Activated CD4-positive, alpha-beta memory T cell treated with anti-CD3 and anti-CD28 coated beads for 36 hours (primary cell): Measurements from ENCODE around the gene ITGA8. TPM values are rescaled to one million over a fixed set of nuclear protein-coding genes. Genes with fewer than 3 reads are reported as not detected.
"Not testable (repeated sequence)": the region's sequence is repeated elsewhere in the genome, so short reads cannot be mapped to it uniquely, and the experiment has no call there.

Experiments used
- CTCF ChIA-PET: fragments of 350-600 bp; sonication (Branson Sonifier 250); formaldehyde crosslinking; loops from one replicate; lab custom pipeline; 2021; ENCODE audit warnings: antibody characterized with exemption, inconsistent platforms; lab: Charles Lee
- POLR2A ChIA-PET: fragments of 350-600 bp; sonication (Branson Sonifier 250); formaldehyde crosslinking; loops from one replicate; lab custom pipeline; 2021; ENCODE audit warnings: antibody characterized with exemption; lab: Charles Lee
- DNase-seq: peaks from one replicate; pipeline ENCODE4 v3.0.0-alpha.2; 2020
- H3K27ac Mint-ChIP-seq: one replicate; pipeline ENCODE4 v1.8.0; 2021; ENCODE audit warnings: mixed read lengths
- H3K27me3 Mint-ChIP-seq: one replicate; pipeline ENCODE4 v1.8.0; 2021; ENCODE audit warnings: mixed read lengths
- H3K36me3 Mint-ChIP-seq: one replicate; pipeline ENCODE4 v1.8.0; 2021; ENCODE audit warnings: mixed read lengths
- H3K4me1 Mint-ChIP-seq: one replicate; pipeline ENCODE4 v1.8.0; 2021; ENCODE audit warnings: low read depth, mixed read lengths
- H3K4me3 Mint-ChIP-seq: one replicate; pipeline ENCODE4 v1.8.0; 2021; ENCODE audit warnings: mild to moderate bottlenecking, mixed read lengths
- H3K9me3 Mint-ChIP-seq: one replicate; pipeline ENCODE4 v1.8.0; 2021; ENCODE audit warnings: mixed read lengths
- intact Hi-C: fragments of 100-400 bp; cut with micrococcal nuclease; formaldehyde crosslinking; loops from one replicate; pipeline ENCODE4 v1.15.1; 2023
- total RNA-seq, 2 experiments: library from RNA; stranded (reverse); gene quantifications; one replicate each; pipeline ENCODE4 v1.2.3, GENCODE V29; 2021

Gene ITGA8
- total RNA-seq, 2 experiments from 2014 or later: not detected

DNA sequence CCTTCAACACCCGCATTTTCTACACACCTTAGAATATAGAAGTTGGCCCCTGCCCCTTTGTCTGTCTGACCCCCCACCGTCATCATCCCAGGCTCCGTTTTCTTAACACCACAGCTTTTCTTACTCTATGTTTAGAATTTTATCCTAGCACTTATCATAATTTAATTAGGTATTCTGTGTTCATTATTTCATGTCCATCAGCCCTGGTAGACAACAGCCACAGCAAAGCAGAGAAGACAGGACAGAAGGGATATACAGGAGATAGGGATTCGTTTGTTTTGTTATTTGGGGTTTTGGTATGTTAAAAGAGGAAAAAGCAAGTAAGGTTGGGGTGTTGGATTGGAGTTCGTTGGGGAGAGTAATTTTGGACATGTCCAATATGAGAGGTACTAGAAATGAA is 48.8 kb downstream of the ITGA8 start:
- Mint-ChIP-seq H3K4me3 (no peak overlapping the region), H3K4me1 (no peaks in the 10 kb centered on the region), H3K27me3 (peaks cover 5% of the 10 kb centered on the region), H3K9me3 (no peaks in the 10 kb centered on the region), H3K27ac (no peak overlapping the region), H3K36me3 (no peaks in the 10 kb centered on the region)
- intact Hi-C loops: no loop called here
- ChIA-PET CTCF (no interaction called here), POLR2A (no interaction called here)
- DNase-seq: no peak

DNA sequence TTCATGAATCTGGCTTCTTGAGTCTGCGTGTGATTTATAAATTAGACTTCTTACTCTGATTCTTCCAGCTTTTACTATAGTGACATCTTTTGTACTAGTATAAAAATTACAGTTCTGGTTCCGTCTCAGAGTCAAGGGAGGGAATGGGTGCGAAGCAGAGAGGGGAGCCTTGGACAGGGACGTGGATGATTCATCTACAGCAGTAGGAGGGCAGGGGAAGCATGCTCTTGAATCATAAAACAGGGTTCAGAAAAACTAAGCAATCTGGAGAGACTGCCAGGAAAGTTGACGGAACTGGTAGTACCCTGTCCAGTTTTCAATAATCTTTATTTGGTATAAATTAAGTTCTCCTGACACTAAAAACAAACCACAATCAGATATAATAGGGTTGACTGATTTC is 58.1 kb downstream of the ITGA8 start:
- no peak for DNase-seq
- no peak overlapping the region for H3K4me3 Mint-ChIP-seq
- no peaks in the 10 kb centered on the region for H3K9me3 Mint-ChIP-seq
- ChIA-PET POLR2A (no interaction called here), CTCF (no interaction called here)
- peaks cover 2% of the 10 kb centered on the region for H3K27me3 Mint-ChIP-seq
- intact Hi-C loops: no loop called here
- H3K36me3 Mint-ChIP-seq: no peaks in the 10 kb centered on the region
- H3K4me1 Mint-ChIP-seq: no peaks in the 10 kb centered on the region
- no peak overlapping the region for H3K27ac Mint-ChIP-seq

DNA sequence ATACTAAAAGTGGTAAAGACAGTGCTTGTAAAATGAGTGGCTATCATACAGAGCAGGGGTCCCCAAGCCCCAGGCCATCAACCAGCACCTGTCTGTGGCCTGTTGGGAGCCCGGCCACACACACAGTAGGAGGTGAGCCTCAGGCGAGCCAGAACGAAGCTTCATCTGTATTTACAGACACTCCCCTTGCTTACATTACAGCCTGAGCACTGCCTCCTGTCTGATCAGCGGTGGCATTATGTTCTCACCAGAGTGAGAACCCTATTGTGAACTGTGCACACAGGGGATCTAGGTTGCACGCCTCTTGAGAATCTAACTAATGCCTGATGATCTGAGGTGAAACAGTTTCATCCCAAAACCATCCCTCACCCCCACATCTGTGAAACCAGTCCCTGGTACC is 58.7 kb downstream of the ITGA8 start:
- no peak overlapping the region for H3K27ac Mint-ChIP-seq
- CTCF ChIA-PET: no interaction called here
- intact Hi-C loops: no loop called here
- no peaks in the 10 kb centered on the region for H3K36me3 Mint-ChIP-seq
- H3K4me3 Mint-ChIP-seq: no peak overlapping the region
- H3K9me3 Mint-ChIP-seq: no peaks in the 10 kb centered on the region
- peaks cover 2% of the 10 kb centered on the region for H3K27me3 Mint-ChIP-seq
- no peak for DNase-seq
- POLR2A ChIA-PET: no interaction called here
- H3K4me1 Mint-ChIP-seq: no peaks in the 10 kb centered on the region

DNA sequence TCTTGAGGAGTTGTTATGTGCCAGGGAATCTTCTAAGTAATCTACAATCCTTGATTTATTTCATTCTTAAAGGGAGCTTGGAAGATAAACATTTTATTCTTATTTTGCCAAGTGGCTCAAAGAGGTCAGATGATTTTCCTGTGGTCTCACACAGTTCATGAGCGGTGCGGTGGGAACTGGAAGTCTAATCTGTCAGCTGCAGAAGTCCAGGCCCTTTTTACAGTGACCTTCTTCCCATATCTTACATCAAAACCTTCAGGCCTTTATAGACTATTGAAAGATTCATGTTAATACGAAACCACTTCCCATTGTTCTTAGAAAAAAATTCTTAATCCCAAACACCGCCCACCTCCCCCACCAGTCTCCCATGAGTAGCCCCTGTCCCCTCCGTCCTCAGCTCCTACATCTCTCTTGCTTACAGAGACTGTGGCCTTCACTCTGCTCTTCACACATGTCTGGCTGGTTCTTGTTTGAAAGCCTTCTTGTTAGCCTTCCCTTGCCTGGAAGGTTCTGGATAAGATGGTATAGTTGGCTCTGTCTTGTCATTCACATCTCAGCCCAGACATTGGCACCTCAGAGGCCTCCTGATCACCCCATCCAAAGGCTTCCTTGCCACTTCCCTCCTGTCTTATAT is 61.5 kb downstream of the ITGA8 start:
- intact Hi-C loops: no loop called here
- Mint-ChIP-seq H3K27me3 (peaks cover 4% of the 10 kb centered on the region), H3K9me3 (no peaks in the 10 kb centered on the region), H3K36me3 (no peaks in the 10 kb centered on the region), H3K4me1 (no peaks in the 10 kb centered on the region), H3K4me3 (no peak overlapping the region), H3K27ac (no peak overlapping the region)
- no peak for DNase-seq
- POLR2A ChIA-PET: no interaction called here
- CTCF ChIA-PET: no interaction called here

DNA sequence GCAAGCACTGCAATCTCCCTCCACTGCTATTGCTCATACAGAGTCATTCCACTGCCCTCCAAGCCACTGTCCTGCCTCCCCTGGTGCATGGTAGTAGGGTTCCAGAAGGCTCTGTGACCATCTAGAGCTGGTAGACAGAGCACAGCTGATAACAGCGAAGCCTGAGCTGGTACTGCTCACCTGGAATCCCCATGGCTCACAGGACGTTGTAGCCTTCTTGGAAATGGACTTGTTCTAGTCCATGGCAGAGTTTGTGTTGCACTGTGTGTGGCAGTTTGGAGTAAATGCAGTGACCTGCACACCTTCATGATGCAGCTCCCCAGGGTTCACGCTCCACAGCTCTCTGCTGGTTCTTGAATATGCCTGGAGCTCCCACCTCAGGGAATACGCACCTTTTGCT is 67.0 kb downstream of the ITGA8 start:
- peaks cover 4% of the 10 kb centered on the region for H3K27me3 Mint-ChIP-seq
- no peaks in the 10 kb centered on the region for H3K9me3 Mint-ChIP-seq
- ChIA-PET POLR2A (no interaction called here), CTCF (no interaction called here)
- H3K27ac Mint-ChIP-seq: no peak overlapping the region
- intact Hi-C loops: no loop called here
- no peaks in the 10 kb centered on the region for H3K4me1 Mint-ChIP-seq
- no peak for DNase-seq
- no peaks in the 10 kb centered on the region for H3K36me3 Mint-ChIP-seq
- H3K4me3 Mint-ChIP-seq: no peak overlapping the region

DNA sequence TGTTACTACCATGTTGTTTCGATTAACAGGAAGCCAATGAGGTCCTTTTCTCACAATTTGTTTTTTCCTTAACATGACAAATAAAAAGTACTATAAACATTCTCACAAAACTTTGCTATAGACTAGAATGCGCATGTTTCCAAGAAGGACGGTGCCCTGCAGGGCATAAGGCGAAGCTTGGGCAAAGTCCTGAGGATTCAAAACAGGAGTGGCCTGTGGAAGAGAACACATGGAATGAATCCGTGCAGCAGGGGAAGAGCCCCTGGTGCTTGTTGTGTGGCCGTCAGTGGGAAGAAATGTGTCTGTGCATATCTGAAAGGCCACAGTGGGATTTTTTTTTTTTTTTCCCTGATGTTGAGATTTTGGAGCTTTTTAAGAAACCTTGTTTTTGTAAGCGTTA is 67.6 kb downstream of the ITGA8 start:
- ChIA-PET POLR2A (no interaction called here), CTCF (no interaction called here)
- Mint-ChIP-seq H3K4me1 (no peaks in the 10 kb centered on the region), H3K27me3 (peaks cover 4% of the 10 kb centered on the region), H3K9me3 (no peaks in the 10 kb centered on the region), H3K4me3 (no peak overlapping the region), H3K27ac (no peak overlapping the region), H3K36me3 (no peaks in the 10 kb centered on the region)
- intact Hi-C loops: no loop called here
- DNase-seq: no peak

DNA sequence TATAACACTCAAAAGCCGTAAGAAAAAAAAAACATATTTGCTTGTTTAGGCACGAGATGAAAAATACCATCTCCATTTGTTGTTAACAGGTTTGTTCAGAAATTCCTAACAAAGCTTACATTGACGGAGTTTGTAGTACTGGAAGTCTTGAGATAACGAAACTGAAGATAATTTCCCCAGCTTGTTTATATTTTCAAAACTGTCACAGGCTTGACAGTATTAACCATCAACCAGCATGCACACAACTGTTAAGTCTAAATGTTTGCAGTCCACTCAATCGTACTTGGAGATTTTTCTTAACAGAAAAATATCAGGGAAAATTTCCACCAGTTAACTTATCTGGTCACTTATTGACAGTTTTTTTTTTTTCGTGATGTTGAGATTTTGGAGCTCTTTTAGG is 68.5 kb downstream of the ITGA8 start:
- Mint-ChIP-seq H3K9me3 (no peaks in the 10 kb centered on the region), H3K4me1 (no peaks in the 10 kb centered on the region)

DNA sequence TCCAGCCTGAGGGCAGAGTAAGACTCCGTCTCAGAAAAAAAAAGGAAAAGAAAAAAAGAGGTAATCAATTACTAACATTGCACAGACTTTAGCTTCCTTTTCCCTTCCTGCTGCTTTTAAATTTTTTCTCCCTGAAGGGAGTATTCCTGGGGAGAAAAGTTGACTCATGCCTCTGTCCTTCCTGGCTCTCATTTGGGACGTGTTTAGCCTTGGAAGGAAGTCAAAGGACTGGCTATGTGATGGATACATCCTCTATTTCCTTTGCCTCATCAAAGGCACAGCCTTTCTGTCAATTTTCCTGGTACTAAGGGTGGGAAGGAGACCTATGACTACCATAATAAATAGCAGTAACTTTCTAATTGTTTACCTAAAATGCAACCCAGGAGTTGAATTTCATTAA is 77.6 kb downstream of the ITGA8 start:
- intact Hi-C loops: no loop called here
- no peak overlapping the region for H3K27ac Mint-ChIP-seq
- no peak for DNase-seq
- no peaks in the 10 kb centered on the region for H3K9me3 Mint-ChIP-seq
- POLR2A ChIA-PET: no interaction called here
- no peaks in the 10 kb centered on the region for H3K4me1 Mint-ChIP-seq
- CTCF ChIA-PET: interaction anchor here (0.6 kb wide), 1 partner anchor 214 kb away, joined by 3 read pairs; no protein-coding TSS in a partner anchor
- peaks cover 6% of the 10 kb centered on the region for H3K27me3 Mint-ChIP-seq
- no peak overlapping the region for H3K4me3 Mint-ChIP-seq
- no peaks in the 10 kb centered on the region for H3K36me3 Mint-ChIP-seq

More for the DNA sequence above, 68.5 kb downstream of the ITGA8 start:
- Mint-ChIP-seq H3K27ac (no peak overlapping the region), H3K4me3 (no peak overlapping the region), H3K27me3 (peaks cover 1% of the 10 kb centered on the region), H3K36me3 (no peaks in the 10 kb centered on the region)
- POLR2A ChIA-PET: no interaction called here
- intact Hi-C loops: no loop called here
- CTCF ChIA-PET: interaction anchor here (0.7 kb wide), 1 partner anchor 433 kb away, joined by 5 read pairs; no protein-coding TSS in a partner anchor
- no peak for DNase-seq

DNA sequence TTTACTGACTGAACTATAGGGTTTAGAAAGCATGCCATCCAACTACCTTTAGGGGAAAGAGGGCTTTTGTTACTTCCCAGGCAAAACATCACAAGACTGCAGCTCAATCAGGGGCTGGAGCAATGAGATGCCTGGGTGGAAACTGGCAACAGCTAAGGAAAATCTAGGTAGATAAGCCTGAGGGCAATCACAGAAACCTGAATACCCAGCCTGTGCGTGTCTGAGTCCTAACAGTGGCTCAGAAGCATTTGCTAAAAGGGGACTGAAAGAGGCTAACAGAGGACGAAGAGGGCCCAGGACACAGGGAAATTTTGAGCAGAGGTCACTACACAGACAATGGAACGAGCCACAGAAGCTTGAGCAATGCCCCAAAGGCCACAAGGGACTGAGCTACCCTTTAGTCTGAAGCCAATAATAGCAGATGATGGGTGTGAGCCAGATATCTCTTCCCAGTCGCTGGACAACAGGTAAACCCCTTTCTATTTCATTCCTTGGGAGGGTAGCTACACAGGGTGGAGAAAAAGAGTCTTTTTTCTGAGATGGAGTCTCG is 79.1 kb downstream of the ITGA8 start:
- Mint-ChIP-seq H3K27me3 (peaks cover 6% of the 10 kb centered on the region), H3K27ac (no peak overlapping the region), H3K9me3 (no peaks in the 10 kb centered on the region)

DNA sequence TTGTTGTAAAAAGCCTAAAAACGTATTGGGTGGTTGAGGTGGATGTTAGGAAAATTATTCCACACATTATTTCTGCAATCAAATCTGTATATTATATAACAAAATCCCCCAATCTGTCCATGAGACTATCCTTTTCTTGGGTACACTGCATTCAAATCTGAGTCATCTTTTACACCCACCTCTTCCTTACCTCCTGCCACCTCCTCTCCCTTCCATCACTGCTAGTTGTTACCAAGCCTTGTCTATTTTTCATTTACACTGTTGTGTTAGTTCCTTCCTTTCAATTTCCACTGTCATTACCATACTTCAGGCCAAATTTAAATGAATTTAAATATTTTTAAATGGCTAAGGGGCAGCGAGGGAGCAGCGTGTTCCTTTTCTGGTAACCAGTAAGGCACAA is 83.3 kb downstream of the ITGA8 start:
- Mint-ChIP-seq H3K9me3 (no peaks in the 10 kb centered on the region), H3K4me1 (no peaks in the 10 kb centered on the region), H3K36me3 (no peaks in the 10 kb centered on the region), H3K4me3 (no peak overlapping the region), H3K27ac (no peak overlapping the region), H3K27me3 (peaks cover 10% of the 10 kb centered on the region)
- DNase-seq: no peak
- POLR2A ChIA-PET: no interaction called here
- CTCF ChIA-PET: no interaction called here
- intact Hi-C loops: no loop called here

More for the DNA sequence above, 79.1 kb downstream of the ITGA8 start:
- no peaks in the 10 kb centered on the region for H3K4me1 Mint-ChIP-seq
- intact Hi-C loops: no loop called here
- ChIA-PET CTCF (no interaction called here), POLR2A (no interaction called here)
- H3K36me3 Mint-ChIP-seq: no peaks in the 10 kb centered on the region
- no peak overlapping the region for H3K4me3 Mint-ChIP-seq
- DNase-seq: no peak

DNA sequence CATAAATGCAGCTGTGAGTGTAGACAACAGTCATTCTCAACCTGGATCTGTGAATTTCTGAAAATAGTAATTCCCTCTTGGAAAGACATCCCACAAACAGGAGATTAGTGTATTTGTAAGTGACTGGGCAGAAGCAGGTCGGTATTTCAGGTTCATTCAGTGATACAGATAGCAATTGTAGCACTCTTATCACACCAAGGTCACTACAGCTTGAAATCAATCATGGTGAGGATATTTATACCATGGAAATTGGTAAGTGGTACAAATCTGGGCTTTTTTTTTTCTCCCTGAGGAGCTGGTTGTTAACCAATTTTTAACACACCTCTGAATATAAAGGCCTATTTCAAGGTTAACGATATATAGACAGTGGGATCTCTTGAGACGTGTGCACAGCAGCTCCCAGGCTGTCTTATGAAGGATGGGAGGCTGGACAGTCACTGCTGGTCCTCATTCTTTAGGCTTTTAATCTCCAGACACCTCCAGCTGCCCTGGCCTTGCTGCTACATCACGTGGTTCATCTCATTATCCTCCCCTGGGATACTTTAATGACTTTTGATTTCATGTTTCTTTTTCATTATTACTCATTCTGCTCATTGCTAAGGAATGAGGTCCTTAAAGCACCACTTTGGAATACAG is 87.1 kb downstream of the ITGA8 start:
- Mint-ChIP-seq H3K4me1 (no peaks in the 10 kb centered on the region), H3K27me3 (peaks cover 6% of the 10 kb centered on the region), H3K27ac (no peak overlapping the region), H3K4me3 (no peak overlapping the region), H3K9me3 (no peaks in the 10 kb centered on the region), H3K36me3 (no peaks in the 10 kb centered on the region)
- POLR2A ChIA-PET: no interaction called here
- DNase-seq: no peak
- intact Hi-C loops: no loop called here
- CTCF ChIA-PET: no interaction called here

DNA sequence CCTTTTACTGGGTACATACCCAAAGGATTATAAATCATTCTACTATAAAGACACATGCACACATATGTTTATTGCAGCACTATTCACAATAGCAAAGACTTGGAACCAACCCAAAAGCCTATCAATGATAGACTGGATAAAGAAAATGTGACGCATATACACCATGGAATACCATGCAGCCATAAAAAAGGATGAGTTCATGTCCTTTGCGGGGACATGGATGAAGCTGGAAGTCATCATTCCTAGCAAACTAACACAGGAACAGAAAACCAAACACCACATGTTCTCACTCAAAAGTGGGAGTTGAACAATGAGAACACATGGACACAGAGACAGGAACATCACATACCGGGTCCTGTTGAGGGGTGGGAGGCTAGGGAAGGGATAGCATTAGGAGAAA is 88.5 kb downstream of the ITGA8 start:
- H3K4me1 Mint-ChIP-seq, POLR2A ChIA-PET, H3K4me3 Mint-ChIP-seq, H3K27me3 Mint-ChIP-seq, intact Hi-C loops, DNase-seq, H3K27ac Mint-ChIP-seq, H3K9me3 Mint-ChIP-seq, H3K36me3 Mint-ChIP-seq, CTCF ChIA-PET: not testable (repeated sequence)

DNA sequence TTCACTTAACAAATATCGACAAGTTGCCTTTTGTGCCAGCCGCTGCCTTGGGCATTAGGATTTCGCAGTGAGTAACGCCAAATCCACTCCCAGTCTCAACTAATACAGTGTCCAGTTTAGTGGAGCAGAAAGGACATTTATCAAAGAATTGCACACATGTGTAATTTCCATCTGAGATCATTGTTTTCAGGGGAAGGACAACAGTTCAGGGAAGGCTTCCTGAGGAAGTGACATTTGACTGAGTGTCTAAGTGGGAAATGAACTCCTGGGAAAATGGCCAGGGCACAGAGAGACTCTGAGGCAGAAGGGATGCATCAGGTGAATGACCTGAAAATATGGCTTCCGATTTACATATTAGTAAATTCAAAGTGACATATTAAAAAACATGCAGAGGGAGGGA is 89.4 kb downstream of the ITGA8 start:
- ChIA-PET CTCF (no interaction called here), POLR2A (no interaction called here)
- H3K4me1 Mint-ChIP-seq: no peaks in the 10 kb centered on the region
- no peaks in the 10 kb centered on the region for H3K36me3 Mint-ChIP-seq
- intact Hi-C loops: no loop called here
- no peak overlapping the region for H3K27ac Mint-ChIP-seq
- H3K4me3 Mint-ChIP-seq: no peak overlapping the region
- no peaks in the 10 kb centered on the region for H3K9me3 Mint-ChIP-seq
- H3K27me3 Mint-ChIP-seq: peaks cover 5% of the 10 kb centered on the region
- DNase-seq: no peak
